Adipocyte (in vitro differentiated cells): ENCODE data around the gene CEP128.

Source experiments
- DNase-seq: peaks from one replicate; pipeline ENCODE4 v3.0.0-alpha.2; 2015; ENCODE audit warnings: low read depth
- H3K27me3 ChIP-seq: replicated peaks from 2 replicates; pipeline ENCODE4 v1.7.0; 2013; ENCODE audit warnings: mild to moderate bottlenecking, low read length, moderate library complexity; ENCODE audit not compliant: control insufficient read depth, insufficient read depth
- H3K36me3 ChIP-seq: 2 replicates; pipeline ENCODE4 v1.7.0; 2013; ENCODE audit warnings: low read length, mild to moderate bottlenecking, moderate library complexity; ENCODE audit not compliant: control insufficient read depth, insufficient read depth, severe bottlenecking
- H3K4me1 ChIP-seq: 2 replicates; pipeline ENCODE4 v1.7.0; 2013; ENCODE audit warnings: mild to moderate bottlenecking, low read length, moderate library complexity; ENCODE audit not compliant: control insufficient read depth, insufficient read depth
- H3K4me3 ChIP-seq: 2 replicates; pipeline ENCODE4 v1.7.0; 2013; ENCODE audit warnings: mild to moderate bottlenecking, low read length, moderate library complexity
- H3K9ac ChIP-seq: 2 replicates; pipeline ENCODE4 v1.7.0; 2013; ENCODE audit warnings: mild to moderate bottlenecking, low read length, moderate library complexity
- H3K9me3 ChIP-seq: 2 replicates; pipeline ENCODE4 v1.7.0; 2013; ENCODE audit warnings: mild to moderate bottlenecking, low read length, moderate library complexity; ENCODE audit not compliant: control insufficient read depth

The CEP128 gene

GRCh38 chr14:80634106-80634758 is 307.3 kb downstream of the CEP128 start:
- H3K36me3 ChIP-seq, result no peaks in the 10 kb centered on the region
- H3K4me3 ChIP-seq, result no peak overlapping the region
- no peaks in the 10 kb centered on the region for H3K4me1 ChIP-seq
- no peaks in the 10 kb centered on the region for H3K27me3 ChIP-seq
- no peaks in the 10 kb centered on the region for H3K9me3 ChIP-seq
- no peak overlapping the region for H3K9ac ChIP-seq
- peak; percentile 33 for DNase-seq

GRCh38 chr14:80629606-80630005 is 311.9 kb downstream of the CEP128 start:
- no peak overlapping the region for H3K9ac ChIP-seq
- peak; percentile 57 for DNase-seq
- H3K27me3 ChIP-seq, result no peaks in the 10 kb centered on the region
- peaks cover 8% of the 10 kb centered on the region for H3K4me1 ChIP-seq
- no peak overlapping the region for H3K4me3 ChIP-seq
- H3K36me3 ChIP-seq, result no peaks in the 10 kb centered on the region
- no peaks in the 10 kb centered on the region for H3K9me3 ChIP-seq

GRCh38 chr14:80628547-80628946 is 313.0 kb downstream of the CEP128 start:
- Histone ChIP-seq H3K4me1 (peaks cover 8% of the 10 kb centered on the region), H3K27me3 (no peaks in the 10 kb centered on the region), H3K36me3 (no peaks in the 10 kb centered on the region), H3K9ac (no peak overlapping the region), H3K9me3 (no peaks in the 10 kb centered on the region), H3K4me3 (no peak overlapping the region)
- no peak for DNase-seq

GRCh38 chr14:80627745-80628144 is 313.8 kb downstream of the CEP128 start:
- no peak overlapping the region for H3K4me3 ChIP-seq
- no peaks in the 10 kb centered on the region for H3K27me3 ChIP-seq
- H3K36me3 ChIP-seq, result no peaks in the 10 kb centered on the region
- no peak for DNase-seq
- peaks cover 8% of the 10 kb centered on the region for H3K4me1 ChIP-seq
- H3K9me3 ChIP-seq, result no peaks in the 10 kb centered on the region
- H3K9ac ChIP-seq, result no peak overlapping the region

GRCh38 chr14:80624581-80624980 is 317.0 kb downstream of the CEP128 start:
- DNase-seq, result no peak
- no peaks in the 10 kb centered on the region for H3K9me3 ChIP-seq
- H3K4me1 ChIP-seq, result peaks cover 18% of the 10 kb centered on the region
- no peak overlapping the region for H3K9ac ChIP-seq
- no peaks in the 10 kb centered on the region for H3K36me3 ChIP-seq
- H3K4me3 ChIP-seq, result no peak overlapping the region
- no peaks in the 10 kb centered on the region for H3K27me3 ChIP-seq

GRCh38 chr14:80621701-80622100 is 319.8 kb downstream of the CEP128 start:
- DNase-seq, result peak; percentile 77
- peaks cover 13% of the 10 kb centered on the region for H3K4me1 ChIP-seq

GRCh38 chr14:80620434-80620833 is 321.1 kb downstream of the CEP128 start:
- H3K4me3 ChIP-seq, result no peak overlapping the region
- H3K4me1 ChIP-seq, result peaks cover 10% of the 10 kb centered on the region
- no peaks in the 10 kb centered on the region for H3K27me3 ChIP-seq
- DNase-seq, result no peak
- H3K36me3 ChIP-seq, result no peaks in the 10 kb centered on the region
- no peak overlapping the region for H3K9ac ChIP-seq
- no peaks in the 10 kb centered on the region for H3K9me3 ChIP-seq

More at GRCh38 chr14:80621701-80622100, 319.8 kb downstream of the CEP128 start:
- H3K9me3 ChIP-seq, result no peaks in the 10 kb centered on the region
- H3K36me3 ChIP-seq, result no peaks in the 10 kb centered on the region
- H3K9ac ChIP-seq, result peak overlapping the region; percentile 27
- no peaks in the 10 kb centered on the region for H3K27me3 ChIP-seq
- peak overlapping the region; percentile 4 for H3K4me3 ChIP-seq

GRCh38 chr14:80618751-80619329 is 322.7 kb downstream of the CEP128 start:
- Histone ChIP-seq H3K36me3 (no peaks in the 10 kb centered on the region), H3K9ac (no peak overlapping the region), H3K4me3 (no peak overlapping the region), H3K9me3 (no peaks in the 10 kb centered on the region), H3K27me3 (no peaks in the 10 kb centered on the region), H3K4me1 (peaks cover 10% of the 10 kb centered on the region)
- peak; percentile 69 for DNase-seq

- DNase-seq, result no peak
- H3K9me3 ChIP-seq, result no peaks in the 10 kb centered on the region
- no peak overlapping the region for H3K4me3 ChIP-seq
- no peaks in the 10 kb centered on the region for H3K4me1 ChIP-seq
- H3K27me3 ChIP-seq, result no peaks in the 10 kb centered on the region
- no peak overlapping the region for H3K9ac ChIP-seq
- no peaks in the 10 kb centered on the region for H3K36me3 ChIP-seq
Measured at GRCh38 chr14:80615831-80616230, 325.7 kb downstream of the CEP128 start.

GRCh38 chr14:80609055-80609454 is 332.5 kb downstream of the CEP128 start:
- no peak for DNase-seq
- Histone ChIP-seq H3K4me1 (peaks cover 10% of the 10 kb centered on the region), H3K9ac (no peak overlapping the region), H3K9me3 (no peaks in the 10 kb centered on the region), H3K27me3 (no peaks in the 10 kb centered on the region), H3K4me3 (no peak overlapping the region), H3K36me3 (no peaks in the 10 kb centered on the region)

GRCh38 chr14:80608563-80608962 is 333.0 kb downstream of the CEP128 start:
- Histone ChIP-seq H3K36me3 (no peaks in the 10 kb centered on the region), H3K9me3 (no peaks in the 10 kb centered on the region)

More at GRCh38 chr14:80608563-80608962, 333.0 kb downstream of the CEP128 start:
- Histone ChIP-seq H3K9ac (no peak overlapping the region), H3K27me3 (no peaks in the 10 kb centered on the region), H3K4me3 (no peak overlapping the region), H3K4me1 (peaks cover 10% of the 10 kb centered on the region)
- DNase-seq, result no peak
